Stimulated activated CD8-positive, alpha-beta memory T cell treated with anti-CD3 and anti-CD28 coated beads, Interleukin-7, amount 100 ng/mL, for 1 hour (primary cell): ENCODE measurements around the gene LRRK2.
"Not testable (repeated sequence)": the region's sequence is repeated elsewhere in the genome, so short reads cannot be mapped to it uniquely, and the experiment has no call there.

Source experiments
- DNase-seq, 2 donors: peaks; one replicate each; pipeline ENCODE4 v3.0.0-alpha.2; 2020; ENCODE audit warnings: low read depth in 2 of 2

Gene LRRK2

DNA sequence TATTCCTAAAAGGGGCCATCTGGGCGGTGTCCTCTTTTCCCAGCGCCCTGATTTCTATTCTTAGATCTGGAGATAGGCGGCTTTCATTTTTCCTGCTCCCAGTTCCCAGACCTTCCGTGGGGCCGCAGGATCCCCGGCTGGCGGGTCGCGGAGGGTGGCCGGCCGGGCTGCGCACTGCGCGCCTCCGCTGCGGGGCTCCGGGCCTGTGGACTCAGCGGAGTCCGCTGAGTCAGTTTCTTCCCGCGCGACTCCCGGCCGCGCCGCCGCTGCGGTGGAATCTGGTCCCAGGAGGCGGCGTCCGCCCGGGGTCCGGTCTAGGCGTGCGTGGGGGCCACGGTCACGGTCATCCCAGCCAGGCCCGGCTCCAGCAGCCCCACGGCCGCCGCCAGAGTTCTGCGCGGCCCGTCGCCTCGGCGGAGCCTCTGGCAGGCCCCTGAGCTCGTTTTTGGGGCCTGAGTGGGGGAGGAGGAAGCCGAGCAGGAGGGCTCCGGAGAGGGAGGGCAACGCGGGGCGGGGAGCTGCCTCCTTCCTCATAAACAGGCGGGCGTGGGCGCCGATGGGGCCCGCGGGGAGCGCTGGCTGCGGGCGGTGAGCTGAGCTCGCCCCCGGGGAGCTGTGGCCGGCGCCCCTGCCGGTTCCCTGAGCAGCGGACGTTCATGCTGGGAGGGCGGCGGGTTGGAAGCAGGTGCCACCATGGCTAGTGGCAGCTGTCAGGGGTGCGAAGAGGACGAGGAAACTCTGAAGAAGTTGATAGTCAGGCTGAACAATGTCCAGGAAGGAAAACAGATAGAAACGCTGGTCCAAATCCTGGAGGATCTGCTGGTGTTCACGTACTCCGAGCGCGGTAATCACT, at the start of gene LRRK2:
LRRK2 (plus strand) TSS at position 559 of the 853 bp plus-strand sequence; CDS start at position 694, 135 bp downstream.
- DNase-seq, result peak; percentile 7 to 25

DNA sequence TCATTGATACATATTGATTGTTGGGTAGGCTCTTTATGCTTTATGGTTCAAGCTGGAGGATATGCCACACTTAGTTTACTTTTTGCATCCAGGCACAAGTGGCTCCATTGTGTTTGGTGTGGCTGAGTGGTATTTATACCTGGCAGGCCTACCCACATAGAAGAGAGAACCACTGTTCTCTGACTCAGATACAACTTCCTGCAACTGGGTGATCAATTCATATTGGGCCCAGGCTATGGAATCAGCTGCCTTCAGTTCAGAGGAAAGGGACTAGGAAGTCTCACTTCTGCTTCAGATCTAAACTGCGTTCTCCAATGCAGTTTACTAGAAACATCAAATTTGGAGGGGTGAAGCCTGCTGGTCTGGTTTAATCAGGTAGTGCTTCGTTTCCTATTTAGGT, 49.8 kb upstream of the LRRK2 start:
- no peak for DNase-seq

DNA sequence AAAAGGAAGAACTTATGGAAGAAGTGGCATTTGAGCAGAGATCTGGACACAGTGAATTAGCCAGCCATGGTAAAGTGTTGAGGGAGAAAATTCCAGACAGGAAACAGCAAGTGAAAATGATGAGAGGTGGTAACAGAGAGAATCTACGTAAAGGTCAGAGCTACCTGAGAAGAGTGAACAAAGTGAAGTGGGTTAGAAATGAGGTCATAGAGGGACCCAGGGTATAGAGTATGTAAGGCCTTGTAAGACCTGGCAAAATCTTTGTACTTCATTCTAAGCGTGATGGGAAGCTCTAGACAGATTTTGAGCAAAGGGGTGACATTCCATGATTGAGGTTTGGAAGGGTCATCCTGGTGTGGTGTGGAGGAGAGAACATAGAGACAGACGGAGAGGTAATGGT, 49.3 kb upstream of the LRRK2 start:
- DNase-seq, result no peak

- DNase-seq, result no peak
Measured at GRCh38 chr12:40178701-40179100, 46.1 kb upstream of the LRRK2 start.

DNA sequence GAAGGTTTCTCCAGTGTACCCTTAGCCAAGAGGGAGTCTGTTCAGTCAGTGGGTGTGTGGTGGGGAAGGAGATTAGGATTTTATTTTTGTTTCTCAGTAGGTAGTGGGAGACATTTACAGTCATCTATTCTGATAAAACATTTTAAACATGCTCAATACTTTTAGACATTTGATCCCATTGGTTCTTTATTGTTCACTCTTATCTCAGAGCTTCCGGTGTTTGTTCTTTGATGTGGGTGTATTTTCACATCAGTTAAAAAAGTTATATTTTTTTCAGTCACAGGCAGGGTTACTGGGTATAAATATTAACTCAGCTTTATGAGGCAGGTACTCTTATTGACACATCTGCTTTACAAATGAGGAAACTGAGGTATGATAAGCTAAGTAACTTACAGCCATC, 43.3 kb upstream of the LRRK2 start:
- DNase-seq, result no peak

DNA sequence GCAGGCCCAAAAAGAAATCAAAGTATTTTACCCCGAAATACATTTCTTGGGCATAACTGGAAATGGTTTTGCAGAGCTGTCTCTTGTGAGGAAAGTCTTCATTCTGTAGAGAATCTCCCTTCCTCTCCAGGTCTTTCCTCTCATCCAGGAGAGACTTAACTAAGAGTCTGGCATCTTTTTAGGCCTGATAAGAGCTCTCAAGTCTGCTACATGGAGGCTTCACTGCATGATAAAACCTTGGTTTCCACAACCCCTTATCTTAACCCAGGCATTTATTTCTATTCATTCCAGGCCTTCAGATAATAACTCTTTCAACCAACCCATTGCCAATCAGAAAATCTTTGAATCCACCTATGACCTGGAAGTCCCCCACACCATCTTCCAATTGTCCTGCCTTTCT, 41.1 kb upstream of the LRRK2 start:
- no peak for DNase-seq

DNA sequence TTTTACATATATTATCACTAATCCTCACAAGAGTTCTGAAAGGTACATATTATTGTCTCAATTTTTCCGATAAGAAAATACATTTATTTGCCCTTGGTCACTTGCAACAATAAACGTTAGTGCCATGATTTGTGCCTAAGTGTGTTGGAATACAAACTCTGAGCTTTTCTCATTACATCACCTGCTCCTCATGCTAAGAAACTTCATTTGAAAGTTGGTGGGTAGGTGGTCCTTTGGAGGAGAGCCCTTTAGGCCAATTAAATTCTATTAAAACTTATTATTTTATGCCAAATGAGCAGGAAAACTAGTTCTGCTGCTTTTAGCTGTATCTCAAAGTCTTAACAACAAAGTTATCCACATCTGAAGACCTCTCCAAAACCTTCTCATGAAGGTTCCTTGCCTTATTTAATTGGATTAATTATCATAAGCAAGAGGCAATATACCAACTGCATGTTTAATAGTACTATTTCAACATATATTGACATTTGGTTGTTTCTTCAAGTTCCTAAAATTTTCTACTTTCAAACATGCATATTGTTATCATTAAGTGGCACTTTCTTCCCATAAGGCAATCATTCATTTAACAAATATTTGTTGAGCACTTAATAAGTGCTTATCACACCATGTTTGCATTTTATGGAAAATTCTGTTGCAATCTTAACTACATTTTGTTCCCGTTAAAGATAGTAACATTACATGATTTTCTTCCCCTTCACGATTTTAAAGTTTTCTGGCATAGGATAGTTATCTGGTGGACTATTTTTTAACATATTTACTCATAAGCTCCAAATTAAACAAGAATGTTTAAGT, 40.1 kb upstream of the LRRK2 start:
- no peak for DNase-seq

- DNase-seq, result no peak
Measured at GRCh38 chr12:40185303-40185693, 39.5 kb upstream of the LRRK2 start.

GRCh38 chr12:40188558-40189320, 36.1 kb upstream of the LRRK2 start:
- no peak for DNase-seq

DNA sequence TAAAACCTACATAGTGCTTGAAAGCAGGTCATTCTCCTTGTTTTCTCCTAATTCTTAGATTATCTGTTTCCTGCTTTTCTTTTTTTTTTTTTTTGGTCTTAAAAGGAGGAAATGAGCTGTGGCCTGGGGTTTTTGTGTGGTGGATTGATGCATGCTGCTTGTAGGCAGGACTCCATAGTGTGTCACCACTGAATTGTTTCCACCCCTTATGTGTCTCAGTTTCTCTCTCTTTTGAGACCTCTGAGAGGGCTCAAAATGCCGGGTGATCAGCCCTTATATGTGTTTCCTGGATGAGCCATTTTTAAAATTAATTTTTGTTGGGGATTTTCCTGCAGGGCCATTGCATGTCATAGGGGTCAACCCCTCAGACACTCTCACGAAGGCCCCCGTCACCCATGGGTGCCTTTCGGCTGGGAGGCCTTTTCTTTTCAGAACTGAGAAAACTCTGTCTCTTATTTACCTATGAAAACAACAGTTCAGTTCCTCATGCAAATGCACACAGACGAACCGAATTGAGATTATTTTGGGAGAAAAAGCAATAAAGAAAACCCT, 32.0 kb upstream of the LRRK2 start:
- DNase-seq, result no peak

DNA sequence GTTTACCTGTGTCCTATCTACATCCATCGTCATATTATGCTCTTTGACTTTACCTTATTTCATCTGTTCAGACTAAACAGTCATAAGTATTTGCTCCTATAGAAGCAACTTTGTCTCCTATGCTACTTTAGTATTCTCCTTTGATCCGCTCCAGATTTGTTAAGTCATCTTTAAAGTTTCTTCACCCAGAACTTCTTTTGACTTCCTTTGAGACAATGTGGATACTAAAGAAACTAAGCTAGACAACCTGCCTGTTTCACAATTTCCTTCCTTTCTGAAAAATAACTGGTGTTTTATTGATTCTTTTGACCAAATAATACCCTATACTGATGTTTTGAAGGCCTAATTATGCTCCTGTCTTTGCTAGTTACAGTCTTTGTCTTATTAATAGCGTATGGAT, 30.0 kb upstream of the LRRK2 start:
- DNase-seq, result no peak

DNA sequence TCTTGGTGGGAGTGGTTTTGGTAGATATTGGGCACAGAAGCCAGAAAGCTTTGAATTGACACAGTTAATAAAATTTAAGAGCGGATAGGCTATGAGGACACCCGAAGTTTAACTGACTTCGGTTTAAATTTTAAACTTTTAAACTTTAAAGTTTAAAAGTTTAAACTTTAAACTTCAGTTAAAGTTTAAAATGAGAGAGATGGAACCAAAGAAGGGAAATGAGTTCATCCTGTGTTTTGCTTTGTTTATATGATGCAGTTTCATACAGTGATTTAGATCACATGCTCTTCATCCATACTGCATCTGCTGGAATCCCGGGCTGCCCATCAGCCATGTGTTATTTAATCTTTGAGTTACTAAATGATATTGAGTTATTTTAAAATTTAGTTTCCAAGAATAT, 27.2 kb upstream of the LRRK2 start:
- DNase-seq, result no peak

DNA sequence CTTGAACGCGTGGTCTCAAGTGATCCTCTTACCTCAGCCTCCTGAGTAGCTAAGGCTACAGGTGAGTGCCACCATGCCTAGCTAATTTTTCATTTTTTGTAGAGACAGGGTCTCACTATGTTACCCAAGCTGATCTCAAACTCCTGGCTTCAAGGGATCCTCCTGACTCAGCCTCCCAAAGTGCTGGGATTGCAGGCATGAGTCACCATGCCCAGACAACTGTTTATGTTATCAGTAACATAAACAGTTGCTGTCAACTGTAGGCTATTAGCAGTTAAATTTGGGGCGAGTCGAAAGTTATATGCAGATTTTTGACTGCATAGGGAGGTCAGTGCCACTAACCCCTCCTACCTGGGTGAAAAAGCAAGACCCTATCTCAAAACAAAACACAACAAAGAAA, 26.2 kb upstream of the LRRK2 start:
- DNase-seq, result no peak

DNA sequence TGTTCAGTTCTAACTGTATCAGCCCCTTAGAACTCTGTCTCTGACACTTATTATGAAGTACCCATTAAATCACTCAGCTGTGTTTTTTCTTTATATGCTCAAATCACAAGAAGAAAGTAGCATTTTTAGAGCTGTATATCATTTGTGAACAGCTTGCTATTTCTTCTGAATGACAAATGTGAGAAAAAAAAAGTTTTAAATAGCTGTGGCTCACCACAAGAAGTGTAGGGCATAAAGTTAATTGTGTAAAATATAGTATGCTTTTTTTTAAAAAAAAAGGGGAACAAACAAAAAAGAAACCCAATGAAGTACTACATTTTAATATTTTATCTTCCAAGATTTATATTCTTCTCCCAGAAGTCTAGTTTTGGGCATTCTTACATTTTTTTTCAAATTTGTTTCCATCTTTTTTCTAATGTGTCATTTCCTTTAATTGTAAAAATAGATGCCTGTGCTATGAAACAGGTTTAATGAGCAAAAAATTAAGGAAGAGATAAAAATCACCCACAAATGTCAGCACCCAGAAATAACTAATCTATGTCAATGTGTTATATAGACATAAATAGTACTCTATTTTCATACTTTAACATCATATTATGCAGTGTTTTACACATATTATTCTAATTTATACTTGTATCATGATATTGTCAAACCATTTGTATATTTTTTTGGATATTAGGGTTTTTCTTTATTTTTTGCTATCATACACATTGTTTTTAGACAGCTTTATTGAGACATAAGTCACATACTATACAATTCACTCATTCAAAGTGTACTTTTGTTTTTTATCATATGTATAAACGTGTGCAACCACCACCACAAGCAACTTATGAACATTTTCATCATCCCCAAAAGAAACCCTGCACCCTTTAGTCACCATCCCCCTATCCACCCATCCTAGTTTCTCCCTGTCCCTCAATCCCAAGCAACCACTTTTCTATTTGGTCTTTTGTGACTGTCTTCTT, 22.4 kb upstream of the LRRK2 start:
- DNase-seq, result no peak

- DNase-seq, result no peak
Measured at GRCh38 chr12:40203060-40203430, 21.8 kb upstream of the LRRK2 start.

DNA sequence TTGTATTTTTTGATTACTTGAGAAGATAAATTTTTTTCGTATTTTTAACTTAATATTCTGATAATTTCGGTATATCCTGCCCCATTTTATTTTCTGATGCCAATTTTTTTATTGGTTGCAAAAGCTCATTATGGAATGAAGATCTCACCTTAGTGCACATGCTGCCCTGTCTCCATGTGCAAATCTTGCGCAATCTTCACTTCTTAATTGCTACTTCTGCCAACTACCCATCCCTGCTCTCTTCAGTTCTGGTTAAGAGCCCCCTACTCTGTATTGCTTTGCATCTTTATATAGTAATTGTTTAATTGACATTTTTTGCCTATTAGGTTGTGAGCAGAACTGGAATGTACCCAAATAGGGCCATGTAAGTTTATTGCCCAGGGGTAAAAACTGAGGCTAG, 20.5 kb upstream of the LRRK2 start:
- DNase-seq, result no peak

DNA sequence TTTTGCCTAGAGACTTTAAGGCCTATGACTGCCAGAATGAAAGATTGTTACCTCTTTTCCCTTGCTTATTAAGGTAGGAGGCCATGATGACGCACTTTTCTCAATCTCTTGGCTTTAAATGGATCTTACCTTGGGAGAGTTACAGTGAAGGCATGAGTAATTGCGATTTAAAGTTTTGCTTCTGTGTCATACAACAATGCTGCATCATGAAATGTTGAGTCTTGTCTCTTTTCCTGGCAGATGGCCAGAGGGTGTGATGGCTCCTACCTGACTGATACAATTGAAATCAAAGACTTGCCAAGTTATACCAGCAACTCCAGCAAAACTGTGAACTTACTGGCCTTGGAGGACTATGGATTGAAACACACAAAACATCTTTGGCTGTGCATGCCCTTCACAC, 17.2 kb upstream of the LRRK2 start:
- no peak for DNase-seq

DNA sequence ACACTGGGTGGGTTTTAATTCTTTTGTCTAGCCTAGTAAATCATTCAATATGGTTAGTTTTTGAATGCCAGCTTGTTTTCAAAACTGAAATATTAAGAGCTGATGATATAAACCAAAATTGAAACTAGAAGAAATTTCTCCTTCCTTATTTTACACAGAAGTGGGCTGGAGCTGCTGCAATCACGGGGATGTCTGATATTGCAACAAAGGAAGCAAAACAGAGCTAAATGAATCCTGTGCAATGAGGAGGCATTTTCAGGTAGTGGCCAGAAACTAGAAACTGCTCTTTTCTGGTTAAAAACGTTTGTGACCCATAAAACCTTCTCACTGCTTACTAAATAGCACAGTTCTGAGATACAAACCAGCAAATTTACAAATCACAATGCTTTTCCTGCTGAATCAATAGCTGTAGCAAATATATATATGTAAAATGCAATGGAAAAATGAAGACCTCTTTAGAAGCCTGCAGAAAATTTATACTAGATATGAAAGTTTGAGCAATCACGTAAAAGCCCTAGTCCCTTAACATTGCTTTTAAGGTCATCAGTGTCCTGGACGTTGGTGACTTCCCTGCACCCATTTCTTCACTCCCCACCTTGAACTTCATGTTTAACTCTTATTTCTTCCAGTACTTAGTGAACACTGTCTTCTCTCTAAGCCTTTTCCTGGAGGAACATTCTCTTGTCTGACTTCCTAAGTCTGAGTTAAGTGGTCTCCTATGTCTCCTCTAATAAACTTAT, 15.9 kb upstream of the LRRK2 start:
- DNase-seq, result no peak

- no peak for DNase-seq
Measured at GRCh38 chr12:40209886-40210285, 14.9 kb upstream of the LRRK2 start.

DNA sequence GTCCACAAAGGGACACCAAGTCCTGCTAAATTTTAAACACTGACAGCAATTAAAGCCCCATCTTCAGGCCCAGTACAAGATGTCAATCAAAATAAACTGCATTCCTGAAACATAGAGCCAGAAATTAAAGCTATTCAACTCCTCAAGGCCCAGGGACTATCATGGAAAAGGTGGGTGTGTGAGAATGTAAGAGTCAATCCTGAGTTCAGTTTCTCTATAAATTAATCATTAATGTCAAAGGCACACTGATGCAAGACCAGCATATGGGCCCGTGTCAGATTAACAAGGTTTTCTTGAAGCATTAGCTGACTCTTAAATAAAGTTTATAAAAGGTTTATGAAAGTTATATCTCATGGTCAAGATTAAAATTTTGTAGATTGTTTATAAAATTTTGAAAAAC, 13.6 kb upstream of the LRRK2 start:
- DNase-seq, result not testable (repeated sequence)
